Measurements from ENCODE around the gene ADCY9. TPM values are rescaled to one million over a fixed set of nuclear protein-coding genes. Genes with fewer than 3 reads are reported as not detected.
A peak's percentile ranks its signal among the peaks of the same experiment; 100 is the strongest.
"Not testable (repeated sequence)": the region's sequence is repeated elsewhere in the genome, so short reads cannot be mapped to it uniquely, and the experiment has no call there.

ADCY9 gene
- polyA plus RNA-seq, 1 donor = 19.3 TPM

DNA sequence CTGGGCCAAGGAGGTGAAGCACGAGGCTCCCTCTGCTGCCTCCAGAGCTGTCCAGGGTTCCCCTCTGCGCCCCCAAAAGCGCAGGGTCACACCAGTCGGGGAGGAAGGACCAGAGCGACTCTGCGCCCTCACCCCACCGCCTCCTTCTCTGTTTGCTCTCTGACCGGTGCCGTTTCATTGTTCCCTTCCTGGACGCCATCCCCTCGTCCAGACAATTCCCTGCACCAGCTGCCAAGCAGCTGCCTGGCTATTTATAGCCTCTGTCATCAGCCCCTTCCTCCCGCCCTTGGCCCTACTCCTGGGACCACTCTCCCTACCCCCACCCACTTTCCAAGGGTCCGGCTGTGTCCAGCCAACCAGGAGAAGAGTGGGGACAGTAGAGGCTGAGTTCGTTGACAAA is 167.0 kb downstream of the ADCY9 start:
- DNase-seq = peak; percentile 85

DNA sequence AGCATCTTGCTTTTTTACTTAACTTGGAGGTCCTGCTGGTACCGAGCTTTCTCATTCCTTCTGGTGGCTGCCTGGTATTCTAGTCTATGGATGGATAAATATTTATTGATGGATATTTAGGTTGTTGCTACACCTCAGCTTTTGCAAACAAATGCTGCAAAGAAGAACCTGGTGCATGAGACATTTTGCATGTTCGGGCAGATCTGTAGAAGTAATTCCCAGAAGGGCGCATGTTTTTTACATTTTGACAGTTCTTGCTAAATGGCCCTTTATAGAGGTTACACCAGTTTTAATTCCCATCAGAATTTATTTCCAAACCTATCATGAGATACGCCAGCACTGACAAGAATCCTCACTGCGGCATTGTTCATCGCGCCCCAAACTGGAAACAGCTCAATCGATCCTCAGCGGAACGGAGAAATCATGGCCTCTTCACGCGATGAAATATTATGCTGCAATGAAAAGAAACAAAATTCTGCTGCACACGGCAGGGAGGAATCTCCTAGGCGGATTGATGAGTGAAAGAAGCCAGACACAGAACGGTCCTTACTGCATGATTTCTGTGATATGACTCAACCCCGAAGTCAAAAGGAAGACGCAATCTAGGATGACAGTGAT is 167.8 kb downstream of the ADCY9 start:
- DNase-seq = no peak

DNA sequence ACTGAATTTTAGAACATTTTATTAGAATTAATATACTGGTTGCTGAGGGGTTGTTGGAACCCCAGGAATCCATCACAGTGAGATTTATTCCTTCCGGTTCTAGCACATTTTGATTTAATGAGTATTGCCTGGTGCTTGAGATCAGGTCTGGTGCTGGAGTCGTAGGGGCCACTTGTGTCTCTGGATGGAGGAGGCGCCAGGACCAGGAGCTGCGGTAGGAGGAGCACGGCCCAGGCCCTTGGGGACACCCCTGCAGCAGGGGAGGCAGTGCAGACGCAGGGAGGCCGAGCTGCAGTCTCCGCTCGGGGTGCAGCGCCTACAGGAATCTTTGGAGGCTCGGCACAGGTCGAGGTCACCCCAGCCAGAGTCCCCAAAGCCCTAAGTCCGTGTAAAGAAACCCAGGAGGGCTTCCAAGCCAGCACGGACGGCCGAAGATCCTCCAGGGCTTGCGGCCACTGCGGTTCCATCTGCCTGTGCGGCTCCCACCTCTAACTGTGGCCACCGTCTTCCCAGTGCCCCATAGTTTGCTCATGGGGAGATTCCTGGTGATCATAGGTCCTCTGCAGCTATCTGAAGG is 169.6 kb downstream of the ADCY9 start:
- no peak for DNase-seq

DNA sequence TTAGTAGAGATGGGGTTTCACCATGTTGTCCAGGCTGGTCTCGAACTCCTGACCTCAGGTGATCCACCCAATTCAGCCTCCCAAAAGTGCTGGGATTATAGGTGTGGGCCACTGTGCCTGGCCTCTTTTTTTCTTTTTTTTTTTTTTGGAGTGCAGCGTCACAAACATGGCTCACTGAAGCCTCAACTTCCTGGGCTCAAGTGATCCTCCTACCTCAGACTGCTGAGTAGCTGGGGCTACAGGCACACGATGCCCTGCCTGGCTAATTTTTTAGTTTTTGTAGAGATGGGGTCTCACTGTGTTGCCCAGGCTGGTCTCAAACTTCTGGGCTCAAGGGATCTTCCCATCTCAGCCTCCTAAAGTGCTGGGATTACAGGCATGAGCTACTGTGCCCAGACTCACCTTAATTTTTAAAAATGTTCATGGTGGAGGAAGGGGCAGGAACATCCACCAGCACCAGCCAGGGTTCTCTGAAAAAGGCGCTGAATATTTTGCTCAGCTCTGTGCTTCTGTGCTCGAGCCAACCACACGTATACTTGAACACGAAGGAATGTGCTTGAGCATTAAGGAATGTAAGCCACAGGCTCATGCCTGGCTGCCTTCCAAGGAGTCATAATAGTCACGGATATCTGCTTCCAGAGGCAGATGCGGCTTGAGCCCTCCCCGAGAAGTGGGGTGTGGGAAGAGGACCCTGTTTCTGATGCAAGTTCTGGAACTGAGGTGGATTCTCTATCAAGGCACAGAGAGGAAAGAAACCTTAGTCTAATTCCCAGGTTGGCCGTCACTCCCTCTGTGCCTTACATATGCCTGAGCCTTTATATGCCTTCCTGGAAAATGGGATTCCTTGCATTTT is 170.3 kb downstream of the ADCY9 start:
- DNase-seq = peak; percentile 79

GRCh38 chr16:3944457-3944856 is 171.8 kb downstream of the ADCY9 start:
- DNase-seq = not testable (repeated sequence)

- DNase-seq = not testable (repeated sequence)
These were observed 174.1 kb downstream of the ADCY9 start for GRCh38 chr16:3942146-3942545.

GRCh38 chr16:3938843-3939624 is 177.2 kb downstream of the ADCY9 start:
- DNase-seq = peak; percentile 84

DNA sequence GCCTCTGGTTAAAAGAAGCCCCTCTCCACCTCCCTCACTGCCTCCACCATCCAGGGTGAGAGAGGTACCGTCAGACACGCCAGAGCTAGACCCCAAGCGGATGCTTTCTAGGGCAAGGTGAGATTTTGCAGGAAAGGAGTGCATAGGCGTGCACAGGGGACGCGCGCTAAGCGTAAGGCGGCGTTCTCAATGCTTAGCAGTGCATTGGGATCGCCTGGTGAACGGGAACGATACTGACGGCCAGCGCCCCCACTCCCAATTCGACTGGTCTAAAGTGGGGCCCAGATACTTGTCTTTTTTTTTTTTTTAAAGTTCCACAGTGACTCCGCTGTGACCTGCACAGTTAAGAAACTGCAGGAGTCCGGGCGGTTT is 177.8 kb downstream of the ADCY9 start:
- no peak for DNase-seq

- no peak for DNase-seq
These were observed 179.0 kb downstream of the ADCY9 start for GRCh38 chr16:3937066-3937875.

DNA sequence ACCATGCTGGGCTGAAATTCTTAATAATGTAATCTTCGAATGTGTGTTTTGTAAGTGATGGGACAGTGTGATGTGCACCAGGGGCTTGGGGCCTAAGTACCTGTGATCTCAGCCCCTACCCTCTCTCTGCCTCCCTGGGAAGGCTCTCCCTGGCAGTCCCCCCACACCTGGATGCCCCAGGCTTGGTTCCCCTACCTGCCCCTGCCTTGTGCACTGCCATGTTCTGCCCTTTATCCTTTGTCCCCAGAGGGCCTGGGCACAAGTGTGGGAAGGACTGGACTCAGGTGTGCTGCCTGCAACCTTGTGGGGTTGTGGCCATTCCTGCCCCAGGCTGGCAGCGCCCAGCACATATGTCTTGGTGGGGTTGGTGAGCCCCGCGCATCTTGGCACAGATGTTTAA is 180.3 kb downstream of the ADCY9 start:
- no peak for DNase-seq

- DNase-seq = no peak
These were observed 181.6 kb downstream of the ADCY9 start for GRCh38 chr16:3934491-3935181.

DNA sequence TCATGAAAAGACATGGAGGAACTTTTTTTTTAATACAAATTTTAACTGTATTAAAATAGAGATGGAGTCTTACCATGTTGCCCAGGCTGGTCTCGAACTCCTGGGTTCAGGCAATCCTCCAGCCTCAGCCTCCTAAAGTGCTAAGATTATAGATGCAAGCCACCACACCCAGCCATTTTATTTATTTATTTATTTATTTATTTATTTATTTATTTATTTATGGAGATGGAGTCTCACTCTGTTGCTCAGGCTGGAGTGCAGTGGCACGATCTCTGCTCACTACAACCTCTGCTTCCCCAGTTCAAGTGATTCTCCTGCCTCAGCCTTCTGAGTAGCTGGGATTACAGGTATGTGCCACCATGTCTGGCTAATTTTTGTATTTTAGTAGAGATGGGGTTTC is 189.1 kb downstream of the ADCY9 start:
- not testable (repeated sequence) for DNase-seq

GRCh38 chr16:3924763-3925162 is 191.5 kb downstream of the ADCY9 start:
- DNase-seq = no peak

- DNase-seq = no peak
These were observed 194.0 kb downstream of the ADCY9 start for GRCh38 chr16:3922241-3922640.

- no peak for DNase-seq
These were observed 196.0 kb downstream of the ADCY9 start for GRCh38 chr16:3920206-3920605.

DNA sequence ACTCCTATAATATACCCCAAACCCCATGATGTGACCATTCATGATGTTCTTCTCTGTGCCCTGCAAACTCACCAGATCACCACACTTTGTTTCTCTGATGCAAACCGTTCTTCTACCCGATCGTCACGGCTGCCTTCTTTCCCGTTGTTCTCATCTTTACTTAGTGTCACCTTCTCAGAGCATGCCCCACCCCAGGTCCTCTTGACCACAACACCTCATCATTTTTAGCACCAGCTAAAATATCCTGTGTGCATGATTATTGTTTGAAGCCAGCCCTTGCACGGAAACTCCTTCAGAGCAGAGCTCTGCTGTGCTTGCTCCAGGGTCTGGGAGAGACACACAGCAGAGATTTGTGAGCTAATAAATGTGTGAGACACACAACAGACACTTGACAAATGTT is 196.8 kb downstream of the ADCY9 start:
- no peak for DNase-seq

GRCh38 chr16:3915426-3916260 is 200.6 kb downstream of the ADCY9 start:
- no peak for DNase-seq

GRCh38 chr16:3912897-3913296 is 203.3 kb downstream of the ADCY9 start:
- DNase-seq = no peak
